CD4-positive, alpha-beta T cell (primary cell): ENCODE data around the gene SH2B3. TPM values are rescaled to one million over a fixed set of nuclear protein-coding genes. Genes with fewer than 3 reads are reported as not detected.

Source experiments
- ATAC-seq: fragments of 200-7000 bp; cut with Tn5 transposase; one replicate; pipeline ENCODE4 v1.10.0; 2022; ENCODE audit warnings: mild to moderate bottlenecking; ENCODE audit not compliant: poor library complexity
- CTCF ChIA-PET: fragments of 350-600 bp; sonication (Branson Sonifier 250); formaldehyde crosslinking; loops from one replicate; lab custom pipeline; 2021; ENCODE audit warnings: antibody characterized with exemption, inconsistent platforms; lab: Charles Lee
- POLR2A ChIA-PET: fragments of 350-600 bp; sonication (Branson Sonifier 250); formaldehyde crosslinking; loops from one replicate; lab custom pipeline; 2021; ENCODE audit warnings: antibody characterized with exemption, inconsistent platforms; lab: Charles Lee
- DNase-seq, 14 experiments: peaks; one replicate each; pipeline ENCODE4 v3.0.0-alpha.2; 2013 to 2020; ENCODE audit warnings: mixed read lengths in 2 of 14
- H3K27ac ChIP-seq, 2 donors: one replicate each; pipeline versions ENCODE4 v1.5.1 to v1.7.0; 2013; ENCODE audit warnings: low read length in 2 of 2, low read depth in 1 of 2, mild to moderate bottlenecking in 1 of 2
- H3K27me3 ChIP-seq, 2 experiments: 1 replicate in 1 of 2; 2 replicates in 1 of 2; pipeline versions ENCODE4 v1.6.1 to v1.7.0; 2013; ENCODE audit warnings: low read length in 2 of 2, control low read depth in 1 of 2, mild to moderate bottlenecking in 1 of 2, moderate library complexity in 1 of 2; ENCODE audit not compliant: insufficient read depth in 2 of 2, control insufficient read depth in 1 of 2
- H3K36me3 ChIP-seq: one replicate; pipeline ENCODE4 v1.6.1; 2013; ENCODE audit warnings: low read length, control low read depth; ENCODE audit not compliant: insufficient read depth
- H3K4me1 ChIP-seq: one replicate; pipeline ENCODE4 v1.6.1; 2013; ENCODE audit warnings: low read length, control low read depth; ENCODE audit not compliant: insufficient read depth
- H3K4me3 ChIP-seq: one replicate; pipeline ENCODE4 v1.5.1; 2013; ENCODE audit warnings: mild to moderate bottlenecking, low read length, moderate library complexity
- H3K9me3 ChIP-seq, 2 experiments: 1 replicate in 1 of 2; 2 replicates in 1 of 2; pipeline versions ENCODE4 v1.6.1 to v1.7.0; 2013; ENCODE audit warnings: low read length in 2 of 2, mild to moderate bottlenecking in 2 of 2, control low read depth in 1 of 2, moderate library complexity in 1 of 2; ENCODE audit not compliant: control insufficient read depth in 1 of 2, insufficient read depth in 1 of 2
- H3K27ac Mint-ChIP-seq: one replicate; pipeline ENCODE4 v1.8.0; 2020; ENCODE audit warnings: mixed read lengths
- H3K27me3 Mint-ChIP-seq: one replicate; pipeline ENCODE4 v1.8.0; 2021; ENCODE audit warnings: mixed read lengths
- H3K36me3 Mint-ChIP-seq: one replicate; pipeline ENCODE4 v1.8.0; 2021; ENCODE audit warnings: low read depth, mixed read lengths
- H3K4me1 Mint-ChIP-seq: one replicate; pipeline ENCODE4 v1.8.0; 2021; ENCODE audit warnings: low read depth, mixed read lengths
- H3K4me3 Mint-ChIP-seq: one replicate; pipeline ENCODE4 v1.8.0; 2020; ENCODE audit warnings: mild to moderate bottlenecking, mixed read lengths
- H3K9me3 Mint-ChIP-seq: one replicate; pipeline ENCODE4 v1.8.0; 2020; ENCODE audit warnings: mixed read lengths
- intact Hi-C, 2 experiments: fragments of 100-400 bp; cut with DNase I in 1 of 2; cut with micrococcal nuclease in 1 of 2; formaldehyde crosslinking; loops; one replicate each; pipeline versions ENCODE4 v1.15.1 to v1.9.0; 2023 to 2025; cut with DNase I, micrococcal nuclease
- total RNA-seq, 174 experiments: library from RNA in 2 of 174; stranded (reverse) in 2 of 174; gene quantifications; one replicate each; pipeline ENCODE4 v1.2.3 and lab custom pipeline; 2021 to 2026
- TF ChIP-seq, protein P1 (sequence below): fragments of 200-600 bp; IDR thresholded peaks from one replicate; pipeline ENCODE4 v1.8.0; 2022; ENCODE audit warnings: antibody characterized with exemption, mild to moderate bottlenecking

SH2B3 gene
- total RNA-seq, 2 experiments from 2014 or later, result 42.3 to 46.4 TPM

- no peak for DNase-seq
- no peak overlapping the region for H3K27ac Mint-ChIP-seq
- Histone ChIP-seq H3K27me3 (no peaks in the 10 kb centered on the region), H3K4me3 (no peak overlapping the region), H3K4me1 (no peaks in the 10 kb centered on the region), H3K27ac (no peak overlapping the region), H3K9me3 (no peaks in the 10 kb centered on the region), H3K36me3 (no peaks in the 10 kb centered on the region)
- no peak overlapping the region for H3K4me3 Mint-ChIP-seq
- H3K27me3 Mint-ChIP-seq, result no peaks in the 10 kb centered on the region
- no peaks in the 10 kb centered on the region for H3K4me1 Mint-ChIP-seq
- CTCF ChIA-PET, result no interaction called here
- no peak for ATAC-seq
- TF ChIP-seq, protein P1, sequence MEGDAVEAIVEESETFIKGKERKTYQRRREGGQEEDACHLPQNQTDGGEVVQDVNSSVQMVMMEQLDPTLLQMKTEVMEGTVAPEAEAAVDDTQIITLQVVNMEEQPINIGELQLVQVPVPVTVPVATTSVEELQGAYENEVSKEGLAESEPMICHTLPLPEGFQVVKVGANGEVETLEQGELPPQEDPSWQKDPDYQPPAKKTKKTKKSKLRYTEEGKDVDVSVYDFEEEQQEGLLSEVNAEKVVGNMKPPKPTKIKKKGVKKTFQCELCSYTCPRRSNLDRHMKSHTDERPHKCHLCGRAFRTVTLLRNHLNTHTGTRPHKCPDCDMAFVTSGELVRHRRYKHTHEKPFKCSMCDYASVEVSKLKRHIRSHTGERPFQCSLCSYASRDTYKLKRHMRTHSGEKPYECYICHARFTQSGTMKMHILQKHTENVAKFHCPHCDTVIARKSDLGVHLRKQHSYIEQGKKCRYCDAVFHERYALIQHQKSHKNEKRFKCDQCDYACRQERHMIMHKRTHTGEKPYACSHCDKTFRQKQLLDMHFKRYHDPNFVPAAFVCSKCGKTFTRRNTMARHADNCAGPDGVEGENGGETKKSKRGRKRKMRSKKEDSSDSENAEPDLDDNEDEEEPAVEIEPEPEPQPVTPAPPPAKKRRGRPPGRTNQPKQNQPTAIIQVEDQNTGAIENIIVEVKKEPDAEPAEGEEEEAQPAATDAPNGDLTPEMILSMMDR, result no peak
- H3K9me3 Mint-ChIP-seq, result no peaks in the 10 kb centered on the region
- H3K36me3 Mint-ChIP-seq, result no peaks in the 10 kb centered on the region
- POLR2A ChIA-PET, result no interaction called here
- intact Hi-C loops, result no loop called here
These were observed 14.8 kb upstream of the SH2B3 start for GRCh38 chr12:111390910-111391309.

- no peaks in the 10 kb centered on the region for H3K27me3 Mint-ChIP-seq
- Histone ChIP-seq H3K27me3 (no peaks in the 10 kb centered on the region), H3K36me3 (no peaks in the 10 kb centered on the region), H3K9me3 (no peaks in the 10 kb centered on the region), H3K4me1 (peaks cover 8% of the 10 kb centered on the region), H3K27ac (no peak overlapping the region), H3K4me3 (no peak overlapping the region)
- DNase-seq, result peak in 3 of 14 experiments; percentile 26 to 68 (median 57)
- intact Hi-C loops, result no loop called here
- no peak overlapping the region for H3K27ac Mint-ChIP-seq
- H3K9me3 Mint-ChIP-seq, result no peaks in the 10 kb centered on the region
- TF ChIP-seq, protein P1, result no peak
- no peak for ATAC-seq
- peaks cover 5% of the 10 kb centered on the region for H3K4me1 Mint-ChIP-seq
- H3K4me3 Mint-ChIP-seq, result no peak overlapping the region
- no peaks in the 10 kb centered on the region for H3K36me3 Mint-ChIP-seq
- ChIA-PET POLR2A (no interaction called here), CTCF (interaction anchor here (16.9 kb wide), 1 partner anchor 57 kb away, joined by 487 read pairs; no protein-coding TSS in a partner anchor)
These were observed 11.9 kb upstream of the SH2B3 start for GRCh38 chr12:111393700-111394300.

GRCh38 chr12:111394480-111394879 is 11.2 kb upstream of the SH2B3 start:
- Mint-ChIP-seq H3K27me3 (no peaks in the 10 kb centered on the region), H3K27ac (no peak overlapping the region), H3K4me1 (peaks cover 5% of the 10 kb centered on the region), H3K36me3 (no peaks in the 10 kb centered on the region), H3K9me3 (no peaks in the 10 kb centered on the region), H3K4me3 (no peak overlapping the region)
- ATAC-seq (no peak), DNase-seq (peak in 1 of 14 experiments; percentile 19)
- Histone ChIP-seq H3K36me3 (no peaks in the 10 kb centered on the region), H3K27ac (no peak overlapping the region), H3K9me3 (no peaks in the 10 kb centered on the region), H3K27me3 (no peaks in the 10 kb centered on the region), H3K4me1 (peaks cover 8% of the 10 kb centered on the region), H3K4me3 (no peak overlapping the region)
- TF ChIP-seq, protein P1, result no peak
- ChIA-PET CTCF (interaction anchor here (16.9 kb wide), 1 partner anchor 57 kb away, joined by 487 read pairs; no protein-coding TSS in a partner anchor), POLR2A (interaction anchor here (0.8 kb wide), 1 partner anchor 57 kb away, joined by 3 read pairs; no protein-coding TSS in a partner anchor)
- intact Hi-C loops, result no loop called here
